Neuronal stem cell (in vitro differentiated cells): Measurements from ENCODE around the gene COL12A1.

Source experiments
- DNase-seq: peaks from one replicate; pipeline ENCODE4 v3.0.0-alpha.2; 2013; ENCODE audit warnings: low spot score
- H2AFZ ChIP-seq: one replicate; pipeline ENCODE4 v1.6.1; 2013; ENCODE audit warnings: mild to moderate bottlenecking, low read length, inconsistent platforms
- H2AK5ac ChIP-seq: 2 replicates; pipeline ENCODE4 v1.6.1; 2013; ENCODE audit warnings: low read depth, mild to moderate bottlenecking, inconsistent platforms, low read length, moderate library complexity, mixed read lengths
- H2BK120ac ChIP-seq: 2 replicates; pipeline ENCODE4 v1.6.1; 2013; ENCODE audit warnings: low read depth, mild to moderate bottlenecking, inconsistent platforms, low read length, moderate library complexity, mixed read lengths
- H2BK12ac ChIP-seq: one replicate; pipeline ENCODE4 v1.6.1; 2013; ENCODE audit warnings: low read length, inconsistent platforms
- H2BK15ac ChIP-seq: 2 replicates; pipeline ENCODE4 v1.6.1; 2013; ENCODE audit warnings: mild to moderate bottlenecking, low read length, inconsistent platforms, mixed read lengths
- H2BK5ac ChIP-seq: one replicate; pipeline ENCODE4 v1.6.1; 2013; ENCODE audit warnings: inconsistent platforms, mild to moderate bottlenecking, low read length, moderate library complexity
- H3K14ac ChIP-seq: one replicate; pipeline ENCODE4 v1.6.1; 2013; ENCODE audit warnings: low read length, inconsistent platforms
- H3K18ac ChIP-seq: 2 replicates; pipeline ENCODE4 v1.6.1; 2013; ENCODE audit warnings: low read length, inconsistent platforms
- H3K23ac ChIP-seq: 2 replicates; pipeline ENCODE4 v1.6.1; 2013; ENCODE audit warnings: low read depth, mild to moderate bottlenecking, mixed read lengths, low read length, inconsistent platforms; ENCODE audit not compliant: poor library complexity
- H3K27ac ChIP-seq: replicated peaks from 3 replicates; pipeline ENCODE4 v1.5.1; 2013; ENCODE audit warnings: low read length, inconsistent platforms
- H3K27me3 ChIP-seq, 3 experiments: 2 replicates each; pipeline ENCODE4 v1.6.1; 2013; ENCODE audit warnings: low read length in 3 of 3, mild to moderate bottlenecking in 2 of 3, inconsistent platforms in 1 of 3, low read depth in 1 of 3, mixed read lengths in 1 of 3, moderate library complexity in 1 of 3; ENCODE audit not compliant: control insufficient read depth in 3 of 3, insufficient read depth in 3 of 3
- H3K36me3 ChIP-seq, 2 donors: replicated peaks in 1 of 2; 2 replicates each; pipeline ENCODE4 v1.6.1; 2013; ENCODE audit warnings: low read length in 2 of 2; ENCODE audit not compliant: control insufficient read depth in 2 of 2, insufficient read depth in 2 of 2
- H3K4ac ChIP-seq: 2 replicates; pipeline ENCODE4 v1.6.1; 2013; ENCODE audit warnings: inconsistent platforms, mild to moderate bottlenecking, low read length, moderate library complexity
- H3K4me1 ChIP-seq, 2 donors: 1 replicate in 1 of 2; 2 replicates in 1 of 2; pipeline ENCODE4 v1.6.1; 2013; ENCODE audit warnings: low read length in 2 of 2, low read depth in 1 of 2; ENCODE audit not compliant: control insufficient read depth in 2 of 2, insufficient read depth in 1 of 2
- H3K4me2 ChIP-seq: one replicate; pipeline ENCODE4 v1.6.1; 2013; ENCODE audit warnings: mild to moderate bottlenecking, low read length, inconsistent platforms; ENCODE audit not compliant: insufficient read depth, poor library complexity, severe bottlenecking
- H3K4me3 ChIP-seq, 2 donors: 2 replicates each; pipeline ENCODE4 v1.5.1; 2013; ENCODE audit warnings: low read length in 2 of 2, mild to moderate bottlenecking in 2 of 2, inconsistent platforms in 1 of 2, moderate library complexity in 1 of 2
- H3K79me1 ChIP-seq: one replicate; pipeline ENCODE4 v1.6.1; 2013; ENCODE audit warnings: low read depth, mild to moderate bottlenecking, inconsistent platforms, low read length, moderate library complexity
- H3K9ac ChIP-seq: one replicate; pipeline ENCODE4 v1.6.1; 2013; ENCODE audit warnings: mild to moderate bottlenecking, low read depth, low read length, inconsistent platforms; ENCODE audit not compliant: poor library complexity
- H3K9me3 ChIP-seq, 2 donors: replicated peaks in 1 of 2; 2 replicates each; pipeline versions ENCODE3 to v1.6.1; 2013; ENCODE audit warnings: low read length in 2 of 2, mild to moderate bottlenecking in 2 of 2, inconsistent platforms in 1 of 2, low read depth in 1 of 2, mixed read lengths in 1 of 2, moderate library complexity in 1 of 2; ENCODE audit not compliant: control insufficient read depth in 2 of 2, insufficient read depth in 1 of 2
- H4K8ac ChIP-seq: one replicate; pipeline ENCODE4 v1.6.1; 2013; ENCODE audit warnings: low read depth, mild to moderate bottlenecking, inconsistent platforms, low read length, moderate library complexity
- H4K91ac ChIP-seq: one replicate; pipeline ENCODE4 v1.6.1; 2013; ENCODE audit warnings: low read length, low read depth, mild to moderate bottlenecking, inconsistent platforms; ENCODE audit not compliant: poor library complexity
- WGBS, 2 donors: extraction: QIAGEN DNeasy Blood & Tissue Kit; methylation state at CpG; one replicate each; pipeline ENCODE4 v1.1.7; 2013; ENCODE audit warnings: missing lambda C conversion rate in 2 of 2, mixed read lengths in 1 of 2; ENCODE audit not compliant: insufficient read length in 2 of 2, insufficient replicate concordance in 1 of 2; ENCODE audit errors: extremely low coverage in 2 of 2; 5-methylcytosine and 5-hydroxymethylcytosine counted together

COL12A1 gene

GRCh38 chr6:75089151-75089897, 116.5 kb downstream of the COL12A1 start:
- Histone ChIP-seq H3K4ac (no peak overlapping the region), H4K91ac (no peak overlapping the region), H3K14ac (no peak overlapping the region), H2AK5ac (no peak overlapping the region), H2BK120ac (no peak overlapping the region), H3K18ac (no peak overlapping the region), H3K27me3 (peaks cover 0 to 21% (median 8%) of the 10 kb centered on the region in 3 experiments), H2AFZ (no peak overlapping the region), H3K4me3 (no peak overlapping the region), H3K4me2 (no peak overlapping the region), H3K9ac (no peak overlapping the region), H3K23ac (no peak overlapping the region), H3K79me1 (no peaks in the 10 kb centered on the region), H2BK5ac (no peak overlapping the region), H2BK12ac (no peak overlapping the region), H4K8ac (no peak overlapping the region), H3K36me3 (no peaks in the 10 kb centered on the region), H3K4me1 (peaks cover 0 to 2% of the 10 kb centered on the region in 2 donors), H3K9me3 (no peaks in the 10 kb centered on the region), H3K27ac (no peak overlapping the region), H2BK15ac (no peak overlapping the region)
- no CpG with 5 or more reads among the region's 2 CpGs for WGBS, 2 donors
- no peak for DNase-seq

DNA sequence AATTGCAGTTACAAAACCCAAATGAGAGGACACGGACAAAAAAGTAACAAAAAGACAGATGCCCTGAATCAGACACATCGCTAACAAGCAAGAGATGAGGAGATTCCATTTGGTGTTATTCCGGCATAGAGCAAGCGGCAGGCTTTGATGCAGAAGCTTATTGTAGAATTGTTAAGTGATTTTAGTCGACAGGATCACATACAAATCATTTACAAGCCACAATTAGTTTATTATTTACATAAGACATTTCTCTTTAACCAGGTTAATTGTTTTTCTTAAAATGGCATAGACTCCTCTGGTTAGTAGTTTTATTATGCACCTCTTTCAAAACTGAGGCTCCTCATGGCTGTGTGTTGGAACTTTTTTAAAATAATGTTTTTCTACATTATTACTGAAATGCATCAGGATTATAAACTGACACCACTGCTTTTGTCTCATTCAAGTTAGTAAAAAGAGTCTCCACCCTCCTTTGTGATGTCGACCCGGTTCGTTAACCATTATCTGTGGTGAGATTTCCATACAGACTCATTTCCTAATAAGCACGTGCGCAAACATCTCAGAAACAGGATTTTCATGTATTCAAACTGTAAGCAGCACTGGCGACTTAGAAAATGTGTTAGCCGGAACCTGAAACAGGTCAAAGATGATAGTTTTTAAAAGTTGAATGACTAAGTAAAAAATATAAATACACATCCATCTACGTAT, 119.8 kb downstream of the COL12A1 start:
- no CpG with 5 or more reads among the region's 13 CpGs for WGBS, 2 donors
- no peaks in the 10 kb centered on the region for H3K36me3 ChIP-seq
- no peak overlapping the region for H2BK15ac ChIP-seq
- no peak overlapping the region for H3K27ac ChIP-seq
- no peak overlapping the region for H3K18ac ChIP-seq
- no peak overlapping the region for H4K91ac ChIP-seq
- no peak overlapping the region for H4K8ac ChIP-seq
- peaks cover 0 to 37% (median 8%) of the 10 kb centered on the region in 3 experiments for H3K27me3 ChIP-seq
- H3K4me2 ChIP-seq = no peak overlapping the region
- no peaks in the 10 kb centered on the region for H3K79me1 ChIP-seq
- H2BK5ac ChIP-seq = no peak overlapping the region
- H3K9me3 ChIP-seq = no peaks in the 10 kb centered on the region
- H3K9ac ChIP-seq = no peak overlapping the region
- H2AK5ac ChIP-seq = no peak overlapping the region
- H3K4me3 ChIP-seq = no peak overlapping the region
- no peak overlapping the region for H3K23ac ChIP-seq
- H3K4me1 ChIP-seq = peaks cover 0 to 2% of the 10 kb centered on the region in 2 donors
- DNase-seq = no peak
- no peak overlapping the region for H3K14ac ChIP-seq
- H2BK12ac ChIP-seq = no peak overlapping the region
- no peak overlapping the region for H3K4ac ChIP-seq
- H2AFZ ChIP-seq = no peak overlapping the region
- no peak overlapping the region for H2BK120ac ChIP-seq

DNA sequence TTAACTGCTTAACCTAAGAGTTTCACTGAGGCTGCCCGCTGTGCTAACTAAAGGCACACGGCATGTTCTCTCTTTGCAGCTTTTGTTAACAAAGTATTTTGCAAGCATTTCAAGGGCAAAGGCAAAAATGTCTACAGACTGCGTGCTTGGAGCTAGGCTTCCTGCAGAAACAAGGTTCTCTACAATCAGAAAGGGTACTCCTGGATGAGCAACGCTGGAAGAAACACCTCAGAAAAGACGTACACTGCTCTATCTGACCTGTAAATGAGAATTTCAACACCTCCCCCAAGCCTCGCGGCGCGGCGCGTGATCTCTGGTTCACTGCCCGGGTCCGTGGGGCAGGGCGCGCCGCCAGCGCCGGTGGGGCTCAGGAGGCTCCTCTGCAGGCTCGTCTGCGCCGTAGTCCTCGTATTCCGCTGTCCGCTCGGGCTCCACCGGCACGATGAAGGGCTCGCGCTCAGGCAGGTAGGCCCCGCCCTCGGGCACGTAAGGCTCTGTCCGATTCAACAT, 120.9 kb downstream of the COL12A1 start:
- Histone ChIP-seq H2AK5ac (no peak overlapping the region), H3K4me3 (peak overlapping the region in 1 of 2 donors; percentile 73), H3K36me3 (no peaks in the 10 kb centered on the region), H3K9me3 (no peaks in the 10 kb centered on the region), H3K79me1 (no peaks in the 10 kb centered on the region), H3K23ac (no peak overlapping the region), H3K4ac (no peak overlapping the region), H3K27ac (no peak overlapping the region), H3K27me3 (peaks cover 0 to 37% (median 8%) of the 10 kb centered on the region in 3 experiments), H3K4me1 (peaks cover 0 to 2% of the 10 kb centered on the region in 2 donors), H2BK15ac (no peak overlapping the region), H3K14ac (no peak overlapping the region), H3K4me2 (peak overlapping the region; percentile 75), H3K18ac (peak overlapping the region; percentile 85), H2BK5ac (no peak overlapping the region), H2BK12ac (peak overlapping the region; percentile 69), H4K91ac (no peak overlapping the region), H4K8ac (peak overlapping the region; percentile 66), H3K9ac (peak overlapping the region; percentile 70), H2BK120ac (no peak overlapping the region), H2AFZ (peak overlapping the region; percentile 84)
- peak; percentile 21 for DNase-seq
- no CpG with 5 or more reads among the region's 33 CpGs for WGBS, 2 donors

- H2AK5ac ChIP-seq = no peak overlapping the region
- H3K4me1 ChIP-seq = peaks cover 0 to 2% of the 10 kb centered on the region in 2 donors
- H3K4me3 ChIP-seq = no peak overlapping the region
- no peak overlapping the region for H2BK120ac ChIP-seq
- no peak overlapping the region for H2AFZ ChIP-seq
- H3K4ac ChIP-seq = no peak overlapping the region
- H3K9ac ChIP-seq = no peak overlapping the region
- H3K79me1 ChIP-seq = no peaks in the 10 kb centered on the region
- H4K8ac ChIP-seq = no peak overlapping the region
- no peak overlapping the region for H3K27ac ChIP-seq
- no peak overlapping the region for H2BK12ac ChIP-seq
- peaks cover 0 to 37% (median 8%) of the 10 kb centered on the region in 3 experiments for H3K27me3 ChIP-seq
- no peaks in the 10 kb centered on the region for H3K9me3 ChIP-seq
- WGBS, 2 donors = no CpG with 5 or more reads among the region's 4 CpGs
- no peaks in the 10 kb centered on the region for H3K36me3 ChIP-seq
- no peak for DNase-seq
- no peak overlapping the region for H3K14ac ChIP-seq
- H2BK5ac ChIP-seq = no peak overlapping the region
- no peak overlapping the region for H3K4me2 ChIP-seq
- H4K91ac ChIP-seq = no peak overlapping the region
- no peak overlapping the region for H3K18ac ChIP-seq
- no peak overlapping the region for H2BK15ac ChIP-seq
- H3K23ac ChIP-seq = no peak overlapping the region
These were observed 121.8 kb downstream of the COL12A1 start for GRCh38 chr6:75084018-75084417.
